Endometrial microvascular endothelial cells (primary cell): ENCODE measurements around the gene ZSWIM9. TPM values are rescaled to one million over a fixed set of nuclear protein-coding genes. Genes with fewer than 3 reads are reported as not detected.

Source experiments
- in situ Hi-C: cut with HindIII; loops from 2 replicates; pipeline ENCODE4 v1.10.0; 2017; ENCODE audit warnings: low sequenced_read_pairs, low pct_unique_long_range_greater_than_20kb; ENCODE audit errors: inconsistent ontology term
- total RNA-seq: library from RNA; depleted of rRNA; stranded (reverse); fragments of >200 nt; gene quantifications from one replicate; pipeline ENCODE4 v1.2.3, GENCODE V29; 2015; ENCODE audit errors: inconsistent ontology term

The ZSWIM9 gene
- total RNA-seq = 3.6 TPM

- in situ Hi-C loops = no loop called here
Measured at GRCh38 chr19:48169939-48170803, at the start of gene ZSWIM9, which contains the start of gene LIG1. Gene ZSWIM9 (plus strand): TSS chr19:48170680. CDS start chr19:48171803, 1,123 bp downstream. Gene LIG1 (minus strand): TSS chr19:48170344. CDS start chr19:48165566, 4,778 bp downstream.

DNA sequence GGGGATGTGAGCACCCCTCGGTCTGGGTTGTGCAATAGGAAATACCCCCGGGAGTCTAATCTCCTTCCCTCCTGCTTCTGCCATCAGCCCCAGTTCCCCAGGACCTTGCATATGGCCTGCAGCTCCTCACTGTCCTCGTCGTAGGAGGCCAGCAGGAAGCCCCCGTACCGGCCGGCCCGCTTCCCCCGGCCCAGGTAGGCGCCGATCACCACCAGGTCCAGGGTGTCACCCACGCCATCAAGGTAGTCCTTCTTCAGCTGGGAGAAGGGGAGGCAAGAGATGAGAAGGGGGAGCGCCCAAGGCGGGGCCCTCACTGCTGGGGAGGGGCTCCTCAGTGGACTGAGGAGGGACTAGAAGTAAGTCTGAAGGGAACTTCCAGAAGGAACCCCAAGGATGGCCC, 49.4 kb upstream of the ZSWIM9 start:
- in situ Hi-C loops = no loop called here

DNA sequence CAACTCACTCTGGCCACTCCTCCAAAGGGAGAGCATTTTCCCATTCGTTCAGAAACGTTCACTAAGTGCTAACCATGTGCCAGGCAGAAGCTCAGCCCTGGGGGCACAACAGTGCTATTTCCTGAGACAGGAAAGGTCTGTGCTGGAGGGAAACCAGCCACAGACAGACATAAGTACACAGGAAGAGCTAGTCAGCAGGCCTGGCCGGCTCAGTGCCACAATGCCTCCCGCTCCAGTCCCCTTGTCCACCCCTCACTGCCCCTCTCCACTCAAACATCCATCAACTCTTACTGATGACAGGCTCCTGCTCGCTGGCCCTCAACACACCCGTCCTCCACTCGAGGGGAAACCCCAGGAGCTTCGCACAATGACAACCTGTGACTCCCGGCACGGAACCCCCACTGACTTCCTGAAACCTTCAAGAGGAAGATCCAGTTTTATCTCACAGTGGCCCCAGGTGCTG, 48.5 kb upstream of the ZSWIM9 start:
- in situ Hi-C loops = no loop called here

DNA sequence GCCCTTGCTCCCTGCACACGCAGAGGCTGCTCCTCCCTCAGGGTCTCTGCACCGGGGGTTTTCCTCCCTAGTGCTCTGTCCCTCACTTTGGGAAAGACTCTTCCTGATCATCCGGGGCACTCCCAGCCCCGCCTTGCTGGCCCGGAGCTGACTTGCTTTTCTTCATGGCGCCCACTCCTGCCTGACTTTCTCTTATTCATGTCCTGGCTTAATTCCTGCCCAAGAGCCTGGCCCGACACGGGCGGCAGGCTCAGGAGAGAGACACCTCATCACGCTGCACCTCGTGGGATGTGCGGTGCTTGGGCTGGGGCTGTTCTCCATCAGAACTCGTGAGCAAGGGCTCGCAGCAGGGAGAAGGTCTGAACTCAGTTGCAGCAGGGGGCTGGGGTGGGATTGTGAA, 48.1 kb upstream of the ZSWIM9 start:
- in situ Hi-C loops = no loop called here

- in situ Hi-C loops = no loop called here
Measured at GRCh38 chr19:48123907-48124651, 46.4 kb upstream of the ZSWIM9 start.

DNA sequence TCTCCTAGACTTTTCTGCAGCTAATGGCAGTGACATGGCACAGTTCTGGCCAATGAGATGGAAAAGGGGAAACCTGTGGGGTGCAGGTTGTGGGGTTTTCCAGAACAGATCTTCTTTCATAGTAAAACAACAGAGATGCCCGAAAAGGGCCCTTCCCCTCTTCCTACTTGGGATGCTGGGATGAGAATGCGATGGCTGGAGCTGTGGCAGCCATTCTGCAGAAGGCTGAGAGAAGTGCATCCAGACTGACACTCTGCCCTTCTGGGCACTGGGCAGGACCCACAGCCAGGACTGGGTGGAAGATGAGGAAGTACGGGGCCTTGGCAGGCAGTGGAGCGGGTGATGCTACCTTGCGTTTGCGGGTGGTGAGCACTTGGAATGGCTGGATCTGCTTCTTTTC, 42.9 kb upstream of the ZSWIM9 start:
- in situ Hi-C loops = no loop called here

GRCh38 chr19:48133094-48133493, 37.4 kb upstream of the ZSWIM9 start:
- in situ Hi-C loops = no loop called here

- in situ Hi-C loops = no loop called here
Measured at GRCh38 chr19:48135411-48135810, 35.1 kb upstream of the ZSWIM9 start.

GRCh38 chr19:48136547-48136946, 33.9 kb upstream of the ZSWIM9 start:
- in situ Hi-C loops = no loop called here

DNA sequence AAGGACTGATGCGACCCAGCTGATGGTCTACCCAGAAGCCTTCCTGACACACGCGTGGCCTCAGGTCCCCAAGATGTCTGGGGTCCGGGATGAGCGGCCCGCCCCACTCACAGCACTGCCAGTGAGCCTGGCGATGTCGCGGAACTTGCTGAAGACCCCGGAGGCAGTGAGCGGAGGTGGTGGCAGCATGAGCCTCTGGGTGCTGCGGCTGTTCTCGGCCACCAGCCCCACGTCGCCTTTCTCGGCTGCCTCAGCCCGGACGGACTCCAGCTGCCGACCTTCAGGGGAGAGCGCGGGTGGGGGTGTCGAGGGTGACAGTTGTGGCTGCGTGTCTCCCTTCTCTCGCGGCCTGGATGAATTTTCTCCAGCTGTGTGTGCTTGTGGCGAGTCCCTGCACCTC, 33.1 kb upstream of the ZSWIM9 start:
- in situ Hi-C loops = no loop called here

- in situ Hi-C loops = no loop called here
Measured at GRCh38 chr19:48139053-48139452, 31.4 kb upstream of the ZSWIM9 start.

GRCh38 chr19:48147597-48148175, 22.8 kb upstream of the ZSWIM9 start:
- in situ Hi-C loops = no loop called here

DNA sequence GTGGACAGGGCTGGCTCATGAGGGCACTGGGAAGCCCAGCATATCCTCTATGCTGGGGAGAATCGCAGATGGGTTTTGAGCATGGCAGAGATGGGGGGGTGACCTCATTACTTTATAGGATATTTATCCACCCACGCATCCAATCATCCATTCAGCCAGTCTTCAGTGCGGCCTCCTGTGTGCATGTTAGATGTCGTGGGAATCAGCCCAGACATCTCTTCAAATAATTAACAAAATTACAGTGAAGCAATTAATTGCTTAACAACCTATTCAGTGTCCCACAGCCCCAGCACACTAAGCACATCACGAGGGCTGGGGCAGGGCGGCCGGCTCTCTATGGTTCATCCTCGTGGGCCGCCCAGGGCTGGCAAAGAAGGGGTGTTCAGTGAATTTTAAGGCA, 21.9 kb upstream of the ZSWIM9 start:
- in situ Hi-C loops = no loop called here

DNA sequence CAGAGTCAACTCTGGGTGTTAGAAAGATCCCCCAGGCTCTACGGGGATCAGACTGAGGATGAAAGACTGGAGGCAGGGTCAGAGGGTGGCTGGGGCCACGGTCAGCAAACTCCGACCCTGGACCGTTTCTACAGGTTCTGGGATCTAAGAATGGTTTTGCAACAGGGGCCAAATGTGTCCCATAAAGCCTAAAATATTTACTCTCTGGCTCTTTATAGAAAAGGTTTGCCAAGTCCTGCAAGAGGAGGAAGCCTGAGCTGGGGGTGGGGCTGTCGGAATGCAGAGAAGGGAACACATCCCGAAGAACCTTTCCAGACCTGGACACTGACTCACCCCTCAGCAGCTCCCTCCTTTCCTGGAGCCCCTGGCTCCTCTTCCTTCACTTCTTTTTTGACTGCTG, 21.1 kb upstream of the ZSWIM9 start:
- in situ Hi-C loops = no loop called here

DNA sequence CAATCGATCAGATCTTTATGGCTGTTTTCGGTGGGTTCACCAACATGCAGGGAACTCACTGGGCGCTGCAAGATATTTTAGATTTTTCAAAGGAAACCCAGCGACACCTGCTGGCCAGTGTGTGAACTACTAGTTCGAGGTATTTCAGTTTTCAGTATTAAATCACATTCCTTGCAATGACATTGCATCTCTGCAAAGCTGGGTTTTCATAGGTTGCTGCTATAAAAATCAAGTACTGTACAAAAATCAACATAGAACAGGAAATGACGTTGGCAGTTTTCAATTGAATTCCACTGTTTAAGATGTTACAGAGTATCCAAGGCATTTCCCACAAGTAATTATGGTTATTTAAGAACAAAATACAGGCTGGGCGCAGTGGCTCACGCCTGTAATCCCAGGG, 17.9 kb upstream of the ZSWIM9 start:
- in situ Hi-C loops = no loop called here

- in situ Hi-C loops = no loop called here
Measured at GRCh38 chr19:48154003-48154402, 16.5 kb upstream of the ZSWIM9 start.

DNA sequence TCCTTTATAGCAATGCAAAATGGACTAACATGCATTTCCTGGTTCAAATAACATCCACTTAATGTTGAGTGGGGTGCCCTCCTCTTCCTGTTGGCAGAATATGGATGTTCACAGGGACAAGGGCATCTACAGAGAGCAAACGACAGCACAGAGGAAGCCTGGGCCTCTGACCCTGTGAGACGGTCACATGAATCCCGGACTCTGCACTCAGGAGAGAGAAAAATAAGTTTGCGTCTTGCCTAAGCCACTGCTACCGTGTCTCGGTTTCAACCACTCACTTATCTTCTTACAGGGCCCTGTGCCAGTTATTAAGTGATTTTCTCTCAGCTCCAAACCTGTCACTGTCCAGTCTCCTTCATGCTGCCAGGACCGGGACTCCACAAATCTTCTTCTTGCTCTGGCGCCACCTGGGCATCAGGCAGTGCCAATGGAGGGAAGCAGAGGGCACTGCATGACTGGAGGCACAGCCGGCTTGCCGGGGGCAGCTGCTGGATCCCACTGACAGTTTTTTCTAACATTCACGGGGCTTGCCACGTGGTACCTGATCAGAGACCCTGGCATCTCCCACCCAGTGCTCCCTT, 12.2 kb upstream of the ZSWIM9 start:
- in situ Hi-C loops = no loop called here

- in situ Hi-C loops = no loop called here
Measured at GRCh38 chr19:48168689-48169088, 1.8 kb upstream of the ZSWIM9 start.

- in situ Hi-C loops = no loop called here
Measured at GRCh38 chr19:48169578-48169938, 922 bp upstream of the ZSWIM9 start.
